Common myeloid progenitor, CD34-positive (primary cell): Measurements from ENCODE around the gene ACAP3.

Source experiments
- CTCF ChIA-PET: fragments of 350-600 bp; sonication (Branson Sonifier 250); formaldehyde crosslinking; loops from one replicate; lab custom pipeline; 2021; ENCODE audit warnings: antibody characterized with exemption; lab: Charles Lee
- POLR2A ChIA-PET: fragments of 350-600 bp; sonication (Branson Sonifier 250); formaldehyde crosslinking; loops from one replicate; lab custom pipeline; 2021; ENCODE audit warnings: antibody characterized with exemption; lab: Charles Lee
- DNase-seq, 3 donors: peaks; one replicate each; pipeline versions ENCODE4 v3.0.0 to v3.0.0-alpha.2; 2013
- H3K27ac ChIP-seq, 2 experiments: 1 replicate in 1 of 2; 2 replicates in 1 of 2; pipeline ENCODE4 v1.7.0; 2013; ENCODE audit warnings: inconsistent platforms in 2 of 2, low read length in 2 of 2, mild to moderate bottlenecking in 2 of 2, low read depth in 1 of 2, moderate library complexity in 1 of 2; ENCODE audit not compliant: severe bottlenecking in 2 of 2, insufficient read depth in 1 of 2, poor library complexity in 1 of 2
- H3K27me3 ChIP-seq, 5 experiments: replicated peaks in 2 of 5; 1 replicate in 3 of 5; 2 replicates in 2 of 5; pipeline versions ENCODE4 v1.6.1 to v1.7.0; 2013; ENCODE audit warnings: low read length in 4 of 5, mild to moderate bottlenecking in 2 of 5, moderate library complexity in 2 of 5, inconsistent platforms in 1 of 5; ENCODE audit not compliant: insufficient read depth in 5 of 5, control insufficient read depth in 4 of 5
- H3K36me3 ChIP-seq, 4 experiments: 1 replicate in 2 of 4; 2 replicates in 2 of 4; pipeline versions ENCODE4 v1.6.1 to v1.7.0; 2013; ENCODE audit warnings: low read length in 3 of 4, control low read depth in 1 of 4, mild to moderate bottlenecking in 1 of 4; ENCODE audit not compliant: control insufficient read depth in 4 of 4, insufficient read depth in 4 of 4
- H3K4me1 ChIP-seq, 4 experiments: 1 replicate in 3 of 4; 2 replicates in 1 of 4; pipeline versions ENCODE4 v1.6.1 to v1.7.1; 2013; ENCODE audit warnings: low read length in 3 of 4, mild to moderate bottlenecking in 3 of 4, control low read depth in 1 of 4, inconsistent platforms in 1 of 4, moderate library complexity in 1 of 4; ENCODE audit not compliant: control insufficient read depth in 4 of 4, insufficient read depth in 4 of 4; ENCODE audit errors: control extremely low read depth in 1 of 4
- H3K4me3 ChIP-seq, 7 experiments: 1 replicate in 4 of 7; 2 replicates in 3 of 7; pipeline versions ENCODE4 v1.5.1 to v1.7.0; 2013; ENCODE audit warnings: mild to moderate bottlenecking in 7 of 7, low read length in 6 of 7, moderate library complexity in 6 of 7, inconsistent platforms in 2 of 7, low read depth in 2 of 7, control low read depth in 1 of 7; ENCODE audit not compliant: insufficient read depth in 4 of 7, control insufficient read depth in 1 of 7; ENCODE audit errors: extremely low read depth in 1 of 7
- H3K9me3 ChIP-seq, 5 experiments: 1 replicate in 4 of 5; 2 replicates in 1 of 5; pipeline versions ENCODE4 v1.6.1 to v1.7.1; 2013; ENCODE audit warnings: low read length in 4 of 5, mild to moderate bottlenecking in 2 of 5, inconsistent platforms in 1 of 5, low read depth in 1 of 5, moderate library complexity in 1 of 5; ENCODE audit not compliant: control insufficient read depth in 4 of 5, insufficient read depth in 2 of 5; ENCODE audit errors: control extremely low read depth in 1 of 5
- WGBS: methylation state at CpG from one replicate; pipeline ENCODE4 v1.1.5; 2013; ENCODE audit not compliant: insufficient coverage; 5-methylcytosine and 5-hydroxymethylcytosine counted together

The ACAP3 gene

GRCh38 chr1:1324084-1324523 lies 16.4 kb upstream of the ACAP3 start:
- WGBS: under 1% methylated on average over 31 of the region's 41 CpGs

GRCh38 chr1:1322952-1323351 lies 15.2 kb upstream of the ACAP3 start:
- CTCF ChIA-PET: interaction anchor here (1.2 kb wide), 1 partner anchor 13 kb away, joined by 3 read pairs; no protein-coding TSS in a partner anchor
- POLR2A ChIA-PET: no interaction called here
- peaks cover 4 to 51% (median 30%) of the 10 kb centered on the region in 4 experiments for H3K36me3 ChIP-seq
- H3K9me3 ChIP-seq: no peaks in the 10 kb centered on the region
- 97% methylated on average over 10 of the region's 10 CpGs for WGBS
- no peak overlapping the region for H3K27ac ChIP-seq
- no peak for DNase-seq
- peaks cover 0 to 29% (median 27%) of the 10 kb centered on the region in 4 experiments for H3K4me1 ChIP-seq
- no peak overlapping the region for H3K4me3 ChIP-seq
- H3K27me3 ChIP-seq: no peaks in the 10 kb centered on the region

More at GRCh38 chr1:1324084-1324523, 16.4 kb upstream of the ACAP3 start:
- Histone ChIP-seq H3K9me3 (no peaks in the 10 kb centered on the region), H3K4me3 (peak overlapping the region; percentile 67 to 92 (median 86)), H3K4me1 (peaks cover 0 to 29% (median 27%) of the 10 kb centered on the region in 4 experiments), H3K27ac (peak overlapping the region; percentile 58 to 83), H3K27me3 (no peaks in the 10 kb centered on the region), H3K36me3 (peaks cover 4 to 50% (median 29%) of the 10 kb centered on the region in 4 experiments)
- ChIA-PET CTCF (no interaction called here), POLR2A (no interaction called here)
- DNase-seq: no peak

- WGBS: 96% methylated on average over 4 of the region's 14 CpGs
- H3K27me3 ChIP-seq: no peaks in the 10 kb centered on the region
- no peak overlapping the region for H3K27ac ChIP-seq
- ChIA-PET CTCF (interaction anchor here (1.2 kb wide), 1 partner anchor 13 kb away, joined by 3 read pairs; no protein-coding TSS in a partner anchor), POLR2A (no interaction called here)
- H3K4me1 ChIP-seq: peaks cover 0 to 29% (median 27%) of the 10 kb centered on the region in 4 experiments
- no peak for DNase-seq
- H3K9me3 ChIP-seq: no peaks in the 10 kb centered on the region
- peaks cover 4 to 49% (median 30%) of the 10 kb centered on the region in 4 experiments for H3K36me3 ChIP-seq
- no peak overlapping the region for H3K4me3 ChIP-seq
Measured at GRCh38 chr1:1322418-1322817, 14.7 kb upstream of the ACAP3 start.

GRCh38 chr1:1321477-1321876 lies 13.7 kb upstream of the ACAP3 start:
- WGBS: 100% methylated on average over 5 of the region's 8 CpGs
- H3K36me3 ChIP-seq: peaks cover 4 to 44% (median 31%) of the 10 kb centered on the region in 4 experiments
- no peak overlapping the region for H3K4me3 ChIP-seq
- no peak overlapping the region for H3K27ac ChIP-seq
- peaks cover 0 to 28% (median 27%) of the 10 kb centered on the region in 4 experiments for H3K4me1 ChIP-seq
- no peaks in the 10 kb centered on the region for H3K27me3 ChIP-seq
- no peaks in the 10 kb centered on the region for H3K9me3 ChIP-seq
- CTCF ChIA-PET: no interaction called here
- no peak for DNase-seq
- POLR2A ChIA-PET: no interaction called here

GRCh38 chr1:1320666-1321448 lies 13.1 kb upstream of the ACAP3 start:
- H3K36me3 ChIP-seq: peaks cover 4 to 45% (median 31%) of the 10 kb centered on the region in 4 experiments
- ChIA-PET CTCF (no interaction called here), POLR2A (no interaction called here)
- no peaks in the 10 kb centered on the region for H3K9me3 ChIP-seq
- H3K4me3 ChIP-seq: no peak overlapping the region
- no peaks in the 10 kb centered on the region for H3K27me3 ChIP-seq
- H3K27ac ChIP-seq: peak overlapping the region in 1 of 2 experiments; percentile 7
- H3K4me1 ChIP-seq: peaks cover 0 to 25% (median 20%) of the 10 kb centered on the region in 4 experiments
- no peak for DNase-seq
- WGBS: 97% methylated on average over 21 of the region's 23 CpGs

GRCh38 chr1:1319646-1319941 lies 11.9 kb upstream of the ACAP3 start:
- Histone ChIP-seq H3K4me3 (no peak overlapping the region), H3K27me3 (no peaks in the 10 kb centered on the region), H3K27ac (no peak overlapping the region), H3K4me1 (peaks cover 0 to 21% (median 12%) of the 10 kb centered on the region in 4 experiments), H3K9me3 (no peaks in the 10 kb centered on the region), H3K36me3 (peaks cover 5 to 55% (median 36%) of the 10 kb centered on the region in 4 experiments)
- no peak for DNase-seq
- ChIA-PET CTCF (no interaction called here), POLR2A (no interaction called here)
- WGBS: 91% methylated on average over 13 of the region's 13 CpGs
